Stimulated activated CD4-positive, alpha-beta T cell treated with anti-CD3 and anti-CD28 coated beads, TNF-alpha, amount 100 ng/mL, for 48 hours (primary cell): ENCODE measurements around the gene SETBP1.

Experiments
- DNase-seq, 3 donors: peaks; one replicate each; pipeline ENCODE4 v3.0.0-alpha.2; 2020; ENCODE audit warnings: low read depth in 3 of 3

SETBP1 gene

DNA sequence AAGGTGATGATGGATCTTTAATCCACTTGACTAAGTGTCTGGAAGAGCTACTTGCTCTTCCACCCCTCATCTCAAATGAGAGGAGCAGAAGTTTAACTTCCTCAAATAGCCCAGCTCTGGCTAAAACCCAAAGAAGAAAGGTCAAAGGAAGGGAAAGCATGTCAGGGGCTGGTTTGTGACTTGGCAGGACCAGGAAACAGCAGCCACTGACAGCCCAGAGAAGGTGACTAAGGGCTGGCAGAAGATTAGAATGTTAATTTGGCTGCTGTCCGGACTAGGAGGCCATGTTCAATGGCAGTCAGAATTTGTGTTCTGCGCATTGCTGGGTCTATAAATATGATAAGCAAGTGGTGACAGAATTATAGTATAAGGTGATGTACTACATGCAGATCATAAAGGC lies 386.2 kb downstream of the SETBP1 start:
- no peak for DNase-seq

DNA sequence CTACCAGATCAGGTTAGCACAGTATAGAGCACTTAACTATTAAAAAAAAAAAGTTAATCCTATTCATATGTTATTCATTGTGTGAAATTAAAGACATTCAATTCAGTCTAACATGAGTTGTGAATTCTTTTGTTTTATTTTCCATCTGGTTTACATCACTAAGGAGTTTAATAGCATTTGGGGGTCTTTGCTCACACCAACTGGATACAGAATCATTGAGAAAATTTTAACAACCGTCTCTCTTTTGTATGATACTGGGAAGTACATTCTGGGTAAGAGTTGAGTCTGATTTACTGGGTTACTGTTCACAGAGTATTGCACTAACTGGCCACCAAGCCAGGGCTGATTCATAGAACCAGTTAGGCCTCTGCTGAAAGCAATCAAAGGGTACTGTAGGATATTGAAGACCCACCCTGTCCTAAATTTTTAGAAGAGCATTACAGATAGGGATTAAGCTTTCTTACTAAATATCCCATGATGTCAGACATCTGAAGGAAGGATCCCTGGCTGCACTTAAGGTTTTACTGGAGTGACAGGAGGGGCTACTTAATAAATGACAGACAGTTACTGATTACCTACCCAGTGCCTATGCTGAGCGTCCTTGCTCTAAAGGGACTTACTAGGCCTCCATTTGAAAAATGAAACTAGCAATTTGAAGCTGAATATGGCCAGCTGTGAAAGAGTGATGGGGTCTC lies 387.9 kb downstream of the SETBP1 start:
- DNase-seq, result no peak

DNA sequence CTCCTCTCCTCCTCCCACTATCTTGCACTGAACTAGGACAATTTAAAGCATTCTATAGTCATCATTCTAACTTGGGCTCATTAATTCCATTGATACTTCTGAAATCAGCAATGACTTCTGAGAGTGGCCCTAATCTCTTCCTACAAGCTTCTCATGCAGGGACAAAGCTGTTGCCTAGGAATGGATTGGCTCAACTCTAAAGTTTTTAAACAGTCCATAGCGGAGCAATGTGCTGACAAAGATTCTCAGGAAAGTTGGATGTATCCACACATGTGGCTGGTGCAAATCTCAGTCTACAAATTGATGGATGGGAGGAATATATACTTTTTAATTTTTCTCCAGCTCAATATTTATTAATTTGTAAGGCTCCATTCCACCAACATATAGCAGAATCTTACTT lies 388.9 kb downstream of the SETBP1 start:
- no peak for DNase-seq

DNA sequence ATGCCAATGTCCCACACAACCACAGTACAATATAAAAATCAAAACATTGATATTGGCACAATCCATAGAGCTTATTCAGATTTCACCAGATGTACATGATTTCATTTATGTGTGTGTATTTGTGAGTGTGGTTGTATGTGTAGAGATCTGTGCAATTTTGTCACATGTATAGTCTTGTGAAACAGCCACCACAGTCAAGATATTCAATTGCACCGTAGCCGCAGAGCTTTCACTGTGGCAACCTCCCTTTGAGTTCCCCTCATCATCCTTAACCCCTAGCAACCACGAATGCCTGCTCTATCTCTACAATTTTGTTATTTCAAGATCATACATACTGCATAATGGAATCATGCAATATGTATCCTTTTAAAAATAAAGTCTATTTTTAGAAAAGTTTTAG lies 391.3 kb downstream of the SETBP1 start:
- no peak for DNase-seq

DNA sequence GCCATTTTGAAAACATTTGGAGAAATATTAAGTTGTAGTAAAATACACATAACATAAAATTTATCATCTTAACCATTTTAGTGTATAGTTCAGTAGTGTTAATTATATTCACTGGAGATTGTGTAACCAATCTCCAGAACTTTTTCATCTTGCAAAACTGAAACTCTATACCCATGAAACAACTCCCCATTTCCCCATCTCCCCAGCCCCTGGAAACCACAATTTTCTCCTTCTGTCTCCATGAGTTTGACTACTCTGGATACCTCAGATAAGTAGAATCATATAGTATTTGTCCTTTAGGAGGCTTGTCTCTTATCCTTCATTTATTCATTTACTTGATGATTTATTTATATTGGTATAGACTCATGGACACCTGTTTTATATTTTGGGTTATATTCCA lies 392.9 kb downstream of the SETBP1 start:
- DNase-seq, result no peak

DNA sequence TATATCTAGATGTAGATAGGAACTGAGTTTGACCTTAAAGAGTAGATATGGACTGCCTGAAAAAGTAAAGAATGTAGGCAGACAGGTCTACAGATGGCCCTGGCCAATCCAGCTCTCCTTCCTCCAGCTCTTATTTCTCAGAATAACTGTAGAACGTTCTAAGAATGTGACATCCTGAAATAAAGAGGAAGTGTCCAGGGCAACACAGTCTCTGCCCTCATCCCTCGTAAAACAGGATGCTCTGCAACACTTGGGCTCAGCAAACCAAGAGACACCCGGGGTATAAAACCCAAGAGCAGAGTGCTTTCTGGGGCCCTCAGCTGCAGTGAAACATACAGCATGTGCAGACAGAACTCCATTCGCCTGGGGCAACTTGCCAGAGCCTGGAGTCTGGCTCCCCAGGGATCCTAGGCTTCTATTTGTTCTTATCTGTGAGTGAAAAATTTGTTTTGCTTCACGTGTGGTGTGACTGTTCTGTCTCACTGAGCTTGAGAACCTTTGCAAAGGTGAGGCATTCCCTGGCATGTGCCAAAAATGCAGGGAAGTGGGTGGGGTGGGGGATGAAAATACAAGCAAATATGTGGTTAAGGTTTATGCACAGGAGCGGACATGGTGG lies 401.0 kb downstream of the SETBP1 start:
- no peak for DNase-seq

DNA sequence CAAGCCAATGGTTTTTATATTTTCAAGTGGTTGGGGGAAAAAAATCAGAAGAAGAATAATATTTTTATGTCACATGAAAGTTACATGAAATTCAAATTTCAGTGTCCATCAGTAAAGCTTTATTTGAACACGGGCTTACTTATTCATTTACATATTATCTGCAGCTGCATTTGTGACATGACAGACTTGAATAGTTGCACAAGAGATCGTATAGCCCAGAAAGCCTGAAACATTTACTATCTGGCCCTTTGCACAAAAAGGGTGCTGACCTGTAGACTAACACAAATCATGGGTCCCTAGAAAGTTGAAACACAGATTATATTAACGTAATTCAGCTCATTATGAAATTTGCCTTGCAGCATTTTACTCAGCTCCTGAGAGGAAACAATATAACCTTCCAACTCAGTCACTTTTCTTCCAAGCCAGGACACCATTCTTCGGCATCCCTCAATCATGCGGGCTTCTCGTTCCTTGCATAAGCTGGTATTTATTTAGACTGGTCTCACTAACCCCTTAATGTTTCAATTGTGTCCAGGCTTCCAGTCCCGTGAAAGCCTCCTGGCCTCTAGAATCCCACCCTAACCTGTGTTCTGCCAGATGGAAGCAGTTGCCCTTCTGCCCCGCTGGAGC lies 402.7 kb downstream of the SETBP1 start:
- no peak for DNase-seq

DNA sequence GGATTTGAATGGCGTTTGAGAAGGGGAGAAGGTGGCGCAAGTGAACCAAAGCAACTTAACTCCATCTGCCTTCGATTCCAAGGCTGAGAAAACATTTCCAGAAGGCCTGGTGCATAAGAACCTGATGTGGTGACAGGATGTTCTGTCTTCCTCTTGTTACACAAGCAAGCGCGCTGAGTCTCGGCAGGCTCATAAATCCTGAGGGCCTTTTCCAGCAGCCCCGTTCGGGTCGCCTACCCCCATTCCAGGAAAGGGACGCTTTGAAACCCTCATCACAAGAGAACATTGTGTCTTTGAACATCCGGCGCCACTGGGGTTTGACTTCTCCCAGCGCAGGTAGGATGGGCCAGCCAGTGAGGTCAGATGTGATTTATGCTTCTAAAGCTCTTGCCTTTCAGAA lies 403.5 kb downstream of the SETBP1 start:
- DNase-seq, result no peak

DNA sequence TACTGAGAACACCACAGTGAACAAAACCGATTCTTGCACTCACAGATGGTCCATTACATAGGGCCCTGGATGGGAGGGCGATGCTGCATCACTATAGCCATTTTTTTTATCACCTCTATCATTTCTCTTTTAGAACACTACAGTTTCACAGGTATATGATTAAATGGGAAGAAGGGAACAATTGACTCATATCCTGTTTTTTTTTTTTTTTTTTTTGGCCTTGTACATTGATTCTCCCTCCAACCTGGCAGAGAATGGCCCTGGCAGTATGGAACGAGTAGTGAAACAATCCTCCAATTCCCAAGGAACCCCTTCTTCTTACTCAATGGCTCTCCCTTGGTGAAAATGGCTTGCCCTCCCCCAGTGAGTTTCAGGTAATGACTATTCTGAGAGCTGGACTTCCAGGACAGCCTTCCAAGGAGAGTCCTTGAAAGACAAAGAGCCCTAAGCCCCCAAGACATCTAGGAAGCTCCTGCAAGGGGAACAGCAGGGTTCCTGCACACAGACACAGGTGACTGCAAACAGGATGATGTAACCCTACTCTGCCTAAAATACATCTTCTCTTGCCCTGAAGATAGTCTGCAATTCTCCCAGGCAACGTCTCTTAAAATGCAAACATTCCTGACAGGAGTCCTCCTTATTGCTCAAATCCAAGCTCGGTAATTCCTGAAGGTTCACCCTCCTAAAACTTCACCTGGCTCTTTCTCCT lies 405.4 kb downstream of the SETBP1 start:
- DNase-seq, result no peak

DNA sequence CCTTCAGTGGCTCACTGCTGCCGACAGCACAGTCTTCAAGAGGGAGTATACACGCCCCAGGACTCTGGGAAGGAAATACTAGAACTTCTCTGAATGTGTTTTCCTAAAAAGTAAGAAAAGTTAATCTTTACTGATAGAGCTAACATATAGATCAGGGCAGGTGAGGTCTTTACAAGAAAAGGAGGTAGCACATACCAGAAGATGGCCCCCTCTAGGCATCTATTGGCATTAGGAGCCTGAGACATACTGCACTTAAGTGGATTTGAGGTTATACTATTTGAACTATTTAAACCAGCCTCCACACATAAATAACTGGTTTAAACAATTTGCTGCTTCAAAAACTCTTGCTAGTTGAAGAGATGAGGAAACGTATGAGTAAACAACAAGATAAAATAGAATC lies 406.1 kb downstream of the SETBP1 start:
- DNase-seq, result no peak

DNA sequence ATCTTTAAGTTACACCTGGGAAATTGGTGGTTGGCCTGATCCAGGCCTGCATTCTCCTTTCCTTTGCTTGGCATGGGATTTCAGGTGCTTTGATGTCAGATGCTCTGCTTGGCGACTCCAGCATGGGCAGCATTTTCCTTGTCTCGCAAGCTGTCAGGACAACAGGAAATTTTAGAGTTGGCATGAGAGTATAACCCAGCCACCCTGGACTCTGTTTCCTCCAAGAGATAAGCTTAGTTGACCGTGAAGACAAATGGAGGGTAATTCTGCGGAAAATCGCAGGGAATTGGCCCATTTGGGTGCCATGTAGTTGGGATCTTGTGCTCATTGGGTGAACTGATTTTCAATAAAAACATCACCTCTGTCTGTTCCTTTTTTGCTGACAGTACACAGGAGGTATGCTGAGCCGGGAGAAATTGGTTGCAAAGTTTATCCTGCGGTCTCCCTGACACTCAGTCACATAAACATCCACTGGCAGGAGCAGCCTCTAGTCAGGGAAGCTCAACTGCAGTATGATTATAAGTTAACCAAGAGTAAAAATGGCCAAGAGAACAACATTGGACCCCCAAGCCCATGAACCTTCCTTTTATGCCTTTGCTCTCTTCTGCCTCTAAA lies 409.9 kb downstream of the SETBP1 start:
- DNase-seq, result no peak

DNA sequence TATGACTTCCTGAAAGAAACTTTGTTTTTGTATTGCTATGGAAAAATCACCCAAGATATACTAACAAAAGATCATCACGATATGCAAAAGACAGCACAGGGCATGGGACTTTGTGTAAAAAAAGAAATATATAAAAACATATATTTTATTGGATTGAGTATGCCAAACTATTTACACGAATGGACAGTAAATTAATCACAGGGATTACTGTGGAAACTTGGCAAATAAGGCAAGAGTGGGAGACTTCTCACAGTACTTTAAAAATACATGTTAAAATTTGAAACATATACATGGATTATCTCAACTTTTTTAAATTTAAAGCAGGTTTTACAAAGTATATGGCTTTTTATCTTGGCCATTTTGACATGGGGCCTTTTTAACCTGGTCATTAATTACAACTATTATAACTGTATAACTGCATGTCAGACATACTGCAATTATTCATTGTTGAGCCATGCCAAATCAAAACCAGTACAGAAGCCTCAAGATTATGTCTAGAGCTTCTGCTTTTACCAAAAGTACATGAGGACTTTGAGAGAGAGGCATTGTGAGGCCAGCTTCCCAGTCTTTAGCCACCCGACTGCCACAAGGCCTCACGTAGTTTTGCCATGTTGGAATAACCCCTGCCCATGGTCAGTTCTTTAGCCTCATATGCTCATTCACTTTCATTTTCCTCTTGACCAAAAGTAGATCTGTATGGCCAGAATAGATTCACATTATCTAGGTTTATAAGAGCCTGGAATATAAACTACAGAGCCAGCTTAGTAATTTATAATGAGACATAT lies 419.8 kb downstream of the SETBP1 start:
- DNase-seq, result no peak

DNA sequence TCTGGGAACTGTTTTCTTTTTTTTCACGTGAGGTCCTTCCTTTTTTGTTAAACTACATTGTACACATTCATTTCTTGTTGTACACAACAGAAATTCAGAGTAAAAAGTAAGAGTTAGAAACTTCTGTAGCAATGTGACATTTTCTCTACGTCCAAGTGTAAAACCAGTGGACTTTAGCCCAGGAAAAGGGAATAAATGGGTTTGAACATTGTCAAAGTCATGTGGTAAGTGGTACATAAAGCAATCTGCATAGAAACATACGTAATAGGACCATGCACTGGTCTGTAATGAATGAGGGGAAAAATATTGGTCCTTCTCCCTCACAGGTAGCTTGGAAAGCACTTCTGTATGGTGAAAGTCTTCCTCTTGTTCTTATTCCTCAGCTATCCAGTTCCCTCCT lies 421.4 kb downstream of the SETBP1 start:
- DNase-seq, result no peak

DNA sequence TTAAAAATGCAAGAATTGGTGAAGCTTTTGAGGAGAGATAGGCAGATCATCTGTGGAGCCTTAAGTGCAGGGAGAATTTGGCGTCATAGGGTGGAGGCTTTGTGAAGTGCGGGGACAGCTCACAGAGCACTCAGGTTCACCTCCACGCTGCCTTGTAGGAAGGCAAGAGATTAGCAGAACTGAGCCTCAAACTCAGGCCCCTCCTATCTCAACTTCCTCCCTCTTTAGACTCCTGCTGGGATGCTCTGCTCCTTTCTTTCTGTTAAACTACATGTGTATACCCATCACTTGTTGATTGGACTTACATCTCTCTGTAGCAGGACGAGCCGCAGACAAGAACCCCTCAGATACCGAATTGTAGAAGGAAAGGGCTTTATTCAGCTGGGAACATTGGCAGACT lies 422.2 kb downstream of the SETBP1 start:
- no peak for DNase-seq

DNA sequence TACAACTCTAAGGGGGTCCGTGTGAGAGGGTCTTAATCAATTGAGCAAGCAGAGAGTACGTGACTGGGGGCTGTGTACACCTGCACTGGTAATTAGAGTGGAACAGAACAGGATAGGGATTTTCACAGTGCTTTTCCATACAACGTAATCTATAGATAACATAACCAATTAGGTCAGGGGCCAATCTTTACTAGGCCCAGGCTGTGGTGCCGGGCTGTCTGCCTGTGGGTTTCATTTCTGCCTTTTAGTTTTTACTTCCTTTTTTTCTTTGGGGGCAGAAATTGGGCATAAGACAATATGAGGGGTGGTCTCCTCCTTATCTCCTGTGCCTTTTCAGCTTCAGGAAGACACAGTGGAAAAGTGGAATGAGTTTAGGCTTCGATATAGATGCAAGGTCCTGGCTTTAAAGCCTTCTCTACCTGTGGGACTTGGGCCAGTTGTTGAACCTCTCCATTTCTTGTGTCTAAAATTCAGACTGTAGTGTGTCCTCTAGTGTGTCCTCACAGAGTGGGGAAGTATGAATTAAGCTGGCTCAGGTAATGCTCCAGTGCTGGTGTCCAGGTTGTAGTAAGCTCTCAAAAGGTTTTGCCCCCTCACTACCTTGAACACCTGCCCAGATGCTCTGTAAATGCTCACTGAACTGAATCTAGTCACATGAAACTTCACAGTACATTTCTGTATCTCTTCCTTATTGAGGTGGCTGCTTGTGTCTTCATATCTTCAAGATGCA lies 422.8 kb downstream of the SETBP1 start:
- DNase-seq, result no peak

DNA sequence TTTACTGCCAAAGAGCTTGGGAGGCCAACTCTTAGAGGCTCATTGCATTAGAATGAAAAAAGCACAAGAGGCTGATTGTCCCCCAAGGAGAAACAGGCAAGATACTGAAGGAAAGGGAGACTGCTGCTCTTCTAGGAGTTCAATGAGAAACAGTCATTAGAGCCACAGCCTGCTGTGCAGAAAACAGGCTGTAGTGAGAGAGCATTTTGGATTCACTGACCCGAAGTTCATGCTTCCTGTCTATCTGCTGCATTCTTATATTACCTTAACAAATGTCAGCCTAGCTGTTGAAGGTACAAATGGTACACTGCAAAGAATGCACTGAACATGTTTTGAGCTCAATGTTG lies 423.3 kb downstream of the SETBP1 start:
- DNase-seq, result no peak

DNA sequence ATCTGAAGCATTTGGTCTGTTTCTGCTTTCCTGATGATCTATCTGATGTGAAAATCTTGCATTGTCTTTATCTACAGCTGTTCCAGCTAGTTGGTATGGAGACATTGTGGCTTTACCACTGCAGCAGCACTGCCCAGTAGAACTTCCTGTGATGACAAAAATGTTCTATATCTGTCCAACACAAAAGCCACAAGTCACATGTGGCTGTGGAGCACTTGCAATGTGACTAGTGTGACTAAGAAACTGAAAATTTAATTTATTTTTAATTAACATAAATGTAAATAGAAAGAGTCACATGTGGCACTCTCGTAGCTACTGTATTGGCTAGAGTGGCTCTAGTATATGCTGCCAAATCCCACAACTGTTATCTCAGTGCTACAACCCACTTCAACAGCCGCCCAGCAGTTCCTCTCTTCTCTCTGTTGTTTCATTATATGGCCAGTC lies 425.7 kb downstream of the SETBP1 start:
- DNase-seq, result no peak

DNA sequence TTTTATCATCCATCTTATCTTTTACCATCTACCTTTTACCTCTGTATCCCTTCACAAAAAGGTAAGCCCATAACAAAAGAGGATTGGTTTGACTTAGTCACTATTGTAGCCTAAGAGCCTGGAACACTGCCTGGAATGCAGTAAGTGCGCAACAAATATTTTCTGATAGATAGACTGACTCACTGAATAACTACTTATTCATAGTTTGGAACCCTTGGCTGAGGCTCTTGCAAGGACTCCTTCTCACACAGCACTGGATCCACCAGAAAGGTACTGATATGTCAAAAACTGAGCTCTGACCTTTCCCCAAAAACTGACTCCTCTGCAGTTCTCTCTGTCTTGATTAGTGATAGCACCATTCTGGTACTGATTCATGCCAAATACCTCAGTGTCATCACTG lies 426.7 kb downstream of the SETBP1 start:
- DNase-seq, result no peak

DNA sequence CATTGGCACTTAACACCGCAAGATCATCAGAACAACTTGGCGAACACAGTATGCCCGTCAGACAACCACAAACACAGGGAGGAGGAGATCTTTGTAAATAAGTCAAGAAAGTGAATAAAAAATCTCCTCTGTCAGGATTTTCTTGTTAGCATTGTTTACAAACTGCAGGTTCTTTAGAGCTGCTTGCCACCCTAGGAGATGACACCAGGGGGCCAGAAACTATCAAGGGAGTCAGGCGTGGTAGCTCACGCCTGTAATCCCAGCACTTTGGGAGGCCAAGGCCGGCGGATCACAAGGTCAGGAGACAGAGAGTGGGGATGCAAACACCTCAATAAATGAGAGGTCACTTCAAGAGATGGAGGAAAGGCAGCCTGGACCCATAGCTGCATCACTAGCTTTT lies 428.1 kb downstream of the SETBP1 start:
- DNase-seq, result no peak

DNA sequence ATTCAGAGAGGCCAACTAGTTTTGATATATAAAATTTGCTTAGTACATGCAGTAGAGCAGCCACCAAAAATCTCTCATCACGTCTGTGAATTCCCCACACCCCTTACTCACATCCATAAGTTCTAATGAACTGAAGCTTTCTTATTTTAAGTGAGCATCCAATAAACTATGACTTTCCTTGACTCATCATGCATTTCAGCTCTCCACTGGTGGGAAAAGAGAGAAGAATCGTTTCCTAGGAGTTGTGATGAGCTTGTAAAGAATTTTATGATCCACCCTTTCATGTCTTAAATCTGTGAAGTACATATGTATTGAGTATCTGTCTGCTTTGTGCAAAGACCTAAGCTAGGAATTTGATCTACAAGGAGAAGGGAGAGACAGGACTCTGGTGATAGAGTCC lies 428.6 kb downstream of the SETBP1 start:
- DNase-seq, result no peak

DNA sequence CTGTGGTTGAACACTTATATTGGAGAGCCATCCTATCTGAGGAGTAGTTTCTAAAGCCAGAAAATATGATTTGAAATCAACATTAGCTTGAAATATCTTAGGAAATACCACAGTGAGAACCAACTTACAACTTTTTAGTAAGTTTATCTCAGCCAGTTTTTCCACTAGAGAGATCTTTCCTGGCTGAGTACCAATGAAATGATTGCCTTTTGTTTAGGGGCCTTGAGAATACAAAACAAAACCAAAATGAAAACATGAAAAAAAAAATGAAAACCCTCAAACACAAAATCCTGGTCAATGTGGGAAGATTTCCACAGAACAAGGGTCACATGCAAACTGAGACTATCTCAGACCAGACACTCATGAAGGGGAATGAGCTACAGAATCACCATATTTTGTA lies 429.0 kb downstream of the SETBP1 start:
- no peak for DNase-seq
